HepG2 (cell line): ENCODE data around the gene H2AZ2. TPM values are rescaled to one million over a fixed set of nuclear protein-coding genes. Genes with fewer than 3 reads are reported as not detected.

Source experiments
- HIVEP1 ChIP-seq: sonication (generic); formaldehyde crosslinking; IDR thresholded peaks from 2 replicates; pipeline ENCODE4 v1.4.0; 2020; ENCODE audit warnings: mild to moderate bottlenecking, missing genetic modification reagents
- KLF11 ChIP-seq: IDR thresholded peaks from 2 replicates; pipeline ENCODE4 v1.6.1; 2016; ENCODE audit warnings: missing compliant biosample characterization
- NCOA1 ChIP-seq: sonication (generic); formaldehyde crosslinking; IDR thresholded peaks from 2 replicates; pipeline ENCODE4 v1.9.0; 2021; ENCODE audit warnings: missing genetic modification reagents
- NCOR1 ChIP-seq: fragments of 200-600 bp; sonication (generic); IDR thresholded peaks from 2 replicates; pipeline ENCODE4 v1.7.0; 2017; ENCODE audit warnings: antibody characterized with exemption, low read length, borderline replicate concordance
- PHF20 ChIP-seq: sonication (generic); formaldehyde crosslinking; IDR thresholded peaks from 2 replicates; pipeline ENCODE4 v1.5.0; 2020; ENCODE audit warnings: mild to moderate bottlenecking, missing genetic modification reagents
- RARG ChIP-seq: sonication (generic); formaldehyde crosslinking; IDR thresholded peaks from 2 replicates; pipeline ENCODE4 v1.4.0; 2020; ENCODE audit warnings: low read depth, mild to moderate bottlenecking, missing genetic modification reagents
- SAP130 ChIP-seq: IDR thresholded peaks from 2 replicates; pipeline ENCODE4 v1.6.1; 2016; ENCODE audit warnings: low read depth
- ZFP36 ChIP-seq: fragments of 150-350 bp; IDR thresholded peaks from 2 replicates; pipeline ENCODE4 v1.6.1; 2018; ENCODE audit warnings: borderline replicate concordance, low read length, low read depth; ENCODE audit not compliant: partially characterized antibody
- ZNF138 ChIP-seq: sonication (generic); formaldehyde crosslinking; IDR thresholded peaks from 2 replicates; pipeline ENCODE4 v1.5.0; 2020; ENCODE audit warnings: mild to moderate bottlenecking, low read depth, missing genetic modification reagents
- ZNF335 ChIP-seq: sonication (generic); formaldehyde crosslinking; IDR thresholded peaks from 2 replicates; pipeline ENCODE4 v1.4.0; 2020; ENCODE audit warnings: missing genetic modification reagents
- ZNF589 ChIP-seq: sonication (generic); formaldehyde crosslinking; conservative IDR thresholded peaks from 2 replicates; pipeline ENCODE4 v1.8.0; 2022; ENCODE audit warnings: mild to moderate bottlenecking, moderate library complexity, missing genetic modification reagents
- ZNF672 ChIP-seq: sonication (generic); formaldehyde crosslinking; IDR thresholded peaks from 2 replicates; pipeline ENCODE4 v1.8.1; 2022; ENCODE audit warnings: missing genetic modification reagents
- ZNF7 ChIP-seq: IDR thresholded peaks from 2 replicates; pipeline ENCODE4 v1.6.1; 2016; ENCODE audit warnings: missing biosample characterization, missing genetic modification reagents
- ZNF772 ChIP-seq: sonication (generic); formaldehyde crosslinking; IDR thresholded peaks from 2 replicates; pipeline ENCODE4 v1.5.0; 2020; ENCODE audit warnings: mild to moderate bottlenecking, missing genetic modification reagents
- ZNF776 ChIP-seq: sonication (generic); formaldehyde crosslinking; IDR thresholded peaks from 2 replicates; pipeline ENCODE4 v1.4.0; 2020; ENCODE audit warnings: mild to moderate bottlenecking, missing genetic modification reagents
- ZSCAN9 ChIP-seq: IDR thresholded peaks from 2 replicates; pipeline ENCODE4 v1.6.1; 2016; ENCODE audit warnings: borderline replicate concordance
- polyA plus RNA-seq, 8 experiments: library from polyadenylated mRNA; depleted of rRNA in 3 of 8; stranded (reverse) in 7 of 8; unstranded in 1 of 8; fragments of >200 nt; fragmentation: Illumina TruSeq in 4 of 8; extraction: Trizol in 4 of 8; gene quantifications; 2 replicates each; pipeline versions ENCODE4 v1.2.1 to v1.2.3, GENCODE V29; 2011 to 2016; ENCODE audit warnings: low read depth in 4 of 8, missing spikeins in 1 of 8, mixed read lengths in 1 of 8; ENCODE audit not compliant: insufficient read depth in 1 of 8
- total RNA-seq, 5 experiments: library from RNA; depleted of rRNA; stranded (reverse); fragments of >200 nt; fragmentation: Illumina TruSeq; extraction: Trizol; gene quantifications; 2 replicates each; pipeline ENCODE4 v1.2.3, GENCODE V29; 2016; ENCODE audit warnings: low read depth in 1 of 5
- TF ChIP-seq, protein P1 (sequence below): sonication (generic); formaldehyde crosslinking; IDR thresholded peaks from 2 replicates; pipeline ENCODE4 v1.4.0; 2020; ENCODE audit warnings: mild to moderate bottlenecking, missing genetic modification reagents
- TF ChIP-seq, protein P2 (sequence below): sonication (generic); formaldehyde crosslinking; conservative IDR thresholded peaks from 2 replicates; pipeline ENCODE4 v1.4.0; 2020; ENCODE audit warnings: mild to moderate bottlenecking, missing genetic modification reagents, moderate library complexity
- TF ChIP-seq, protein P3 (sequence below): sonication (generic); formaldehyde crosslinking; IDR thresholded peaks from 2 replicates; pipeline ENCODE4 v1.8.1; 2023; ENCODE audit warnings: mild to moderate bottlenecking, inconsistent platforms, moderate library complexity, missing genetic modification reagents, borderline replicate concordance
- TF ChIP-seq, protein P4 (sequence below): IDR thresholded peaks from 2 replicates; pipeline ENCODE4 v1.6.1; 2016; ENCODE audit warnings: mild to moderate bottlenecking

Gene H2AZ2
- total and polyA plus RNA-seq, 2 of the 13 experiments (the other 11 are each of a cell fraction or from before 2014, with no cell fraction given), result 121 to 223 TPM

DNA sequence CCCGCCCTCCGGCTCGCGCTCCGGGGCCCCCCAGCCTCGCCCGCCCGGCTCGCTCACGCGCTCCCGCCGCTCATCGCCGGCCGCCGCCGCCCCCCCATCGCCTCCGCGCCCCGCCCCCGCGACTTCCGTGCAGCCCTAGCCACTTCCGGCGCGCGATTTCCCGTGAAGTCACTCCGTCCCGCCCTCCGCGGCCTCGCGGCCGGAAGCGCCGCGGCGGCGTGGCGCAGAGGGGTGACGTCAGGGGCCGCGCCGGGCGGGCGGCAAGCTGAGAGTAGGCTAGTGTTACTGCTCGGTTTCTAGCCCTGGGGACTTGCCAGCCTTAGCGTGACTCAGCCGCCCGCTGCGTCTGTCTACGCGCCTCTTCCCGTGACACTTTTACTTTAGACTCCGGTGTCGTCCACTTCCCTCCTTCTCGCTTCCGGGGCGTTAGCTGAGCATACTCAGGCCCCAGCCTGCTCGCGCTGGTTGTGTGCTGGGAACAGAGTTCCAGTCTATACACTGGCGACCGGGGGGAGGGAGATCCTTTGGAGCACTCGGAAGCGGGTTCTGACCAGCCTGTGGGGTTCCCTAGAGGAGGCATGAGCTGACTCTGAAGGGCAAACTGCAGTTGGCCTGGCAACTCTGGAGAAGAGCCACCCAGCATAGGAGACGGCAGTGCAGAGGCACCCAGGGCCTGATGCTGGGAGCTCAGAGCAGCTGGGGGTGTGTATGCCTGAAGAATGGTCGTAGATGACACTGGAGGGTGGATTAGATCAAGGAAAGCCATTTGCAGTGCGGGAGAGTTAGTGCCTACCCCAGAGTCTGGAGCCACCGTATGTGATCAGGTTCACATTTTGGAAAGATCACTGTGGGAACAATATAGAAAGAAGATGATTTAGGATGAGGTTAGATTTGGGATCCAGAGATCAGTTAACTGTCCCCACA, 37.8 kb upstream of the H2AZ2 start, which contains the start of gene PURB (continued):
- TF ChIP-seq ZNF672 (CRISPR knock-in tag) (no peak), ZNF335 (CRISPR knock-in tag) (no peak), ZNF138 (CRISPR knock-in tag) (peak; percentile 66; the same call in 1 of the 2 replicates), NCOA1 (CRISPR knock-in tag) (0 out of 2 replicates have a peak, but pooled peaks have one; percentile 19), ZNF772 (no peak), PHF20 (peak; percentile 97), SAP130 (CRISPR knock-in tag) (peak; percentile 85), HIVEP1 (CRISPR knock-in tag) (0 out of 2 replicates have a peak, but pooled peaks have one; percentile 51), KLF11 (CRISPR knock-in tag) (0 out of 2 replicates have a peak, but pooled peaks have one; percentile 48), RARG (CRISPR knock-in tag) (0 out of 2 replicates have a peak, but pooled peaks have one; percentile 37), ZSCAN9 (CRISPR knock-in tag) (peak; percentile 66; the same call in 1 of the 2 replicates), NCOR1 (no peak), ZFP36 (no peak), ZNF776 (CRISPR knock-in tag) (no peak), ZNF589 (peak; percentile 28; the same call in 1 of the 2 replicates), ZNF7 (CRISPR knock-in tag) (no peak)
- TF ChIP-seq, protein P1, sequence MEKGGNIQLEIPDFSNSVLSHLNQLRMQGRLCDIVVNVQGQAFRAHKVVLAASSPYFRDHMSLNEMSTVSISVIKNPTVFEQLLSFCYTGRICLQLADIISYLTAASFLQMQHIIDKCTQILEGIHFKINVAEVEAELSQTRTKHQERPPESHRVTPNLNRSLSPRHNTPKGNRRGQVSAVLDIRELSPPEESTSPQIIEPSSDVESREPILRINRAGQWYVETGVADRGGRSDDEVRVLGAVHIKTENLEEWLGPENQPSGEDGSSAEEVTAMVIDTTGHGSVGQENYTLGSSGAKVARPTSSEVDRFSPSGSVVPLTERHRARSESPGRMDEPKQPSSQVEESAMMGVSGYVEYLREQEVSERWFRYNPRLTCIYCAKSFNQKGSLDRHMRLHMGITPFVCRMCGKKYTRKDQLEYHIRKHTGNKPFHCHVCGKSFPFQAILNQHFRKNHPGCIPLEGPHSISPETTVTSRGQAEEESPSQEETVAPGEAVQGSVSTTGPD (CRISPR knock-in tag), result no peak
- TF ChIP-seq, protein P2, sequence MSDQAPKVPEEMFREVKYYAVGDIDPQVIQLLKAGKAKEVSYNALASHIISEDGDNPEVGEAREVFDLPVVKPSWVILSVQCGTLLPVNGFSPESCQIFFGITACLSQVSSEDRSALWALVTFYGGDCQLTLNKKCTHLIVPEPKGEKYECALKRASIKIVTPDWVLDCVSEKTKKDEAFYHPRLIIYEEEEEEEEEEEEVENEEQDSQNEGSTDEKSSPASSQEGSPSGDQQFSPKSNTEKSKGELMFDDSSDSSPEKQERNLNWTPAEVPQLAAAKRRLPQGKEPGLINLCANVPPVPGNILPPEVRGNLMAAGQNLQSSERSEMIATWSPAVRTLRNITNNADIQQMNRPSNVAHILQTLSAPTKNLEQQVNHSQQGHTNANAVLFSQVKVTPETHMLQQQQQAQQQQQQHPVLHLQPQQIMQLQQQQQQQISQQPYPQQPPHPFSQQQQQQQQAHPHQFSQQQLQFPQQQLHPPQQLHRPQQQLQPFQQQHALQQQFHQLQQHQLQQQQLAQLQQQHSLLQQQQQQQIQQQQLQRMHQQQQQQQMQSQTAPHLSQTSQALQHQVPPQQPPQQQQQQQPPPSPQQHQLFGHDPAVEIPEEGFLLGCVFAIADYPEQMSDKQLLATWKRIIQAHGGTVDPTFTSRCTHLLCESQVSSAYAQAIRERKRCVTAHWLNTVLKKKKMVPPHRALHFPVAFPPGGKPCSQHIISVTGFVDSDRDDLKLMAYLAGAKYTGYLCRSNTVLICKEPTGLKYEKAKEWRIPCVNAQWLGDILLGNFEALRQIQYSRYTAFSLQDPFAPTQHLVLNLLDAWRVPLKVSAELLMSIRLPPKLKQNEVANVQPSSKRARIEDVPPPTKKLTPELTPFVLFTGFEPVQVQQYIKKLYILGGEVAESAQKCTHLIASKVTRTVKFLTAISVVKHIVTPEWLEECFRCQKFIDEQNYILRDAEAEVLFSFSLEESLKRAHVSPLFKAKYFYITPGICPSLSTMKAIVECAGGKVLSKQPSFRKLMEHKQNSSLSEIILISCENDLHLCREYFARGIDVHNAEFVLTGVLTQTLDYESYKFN (CRISPR knock-in tag), result peak; percentile 36; the same call in 1 of the 2 replicates
- TF ChIP-seq, protein P3, sequence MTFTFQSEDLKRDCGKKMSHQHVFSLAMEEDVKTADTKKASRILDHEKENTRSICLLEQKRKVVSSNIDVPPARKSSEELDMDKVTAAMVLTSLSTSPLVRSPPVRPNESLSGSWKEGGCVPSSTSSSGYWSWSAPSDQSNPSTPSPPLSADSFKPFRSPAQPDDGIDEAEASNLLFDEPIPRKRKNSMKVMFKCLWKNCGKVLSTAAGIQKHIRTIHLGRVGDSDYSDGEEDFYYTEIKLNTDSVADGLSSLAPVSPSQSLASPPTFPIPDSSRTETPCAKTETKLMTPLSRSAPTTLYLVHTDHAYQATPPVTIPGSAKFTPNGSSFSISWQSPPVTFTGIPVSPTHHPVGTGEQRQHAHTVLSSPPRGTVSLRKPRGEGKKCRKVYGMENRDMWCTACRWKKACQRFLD (CRISPR knock-in tag), result 0 out of 2 replicates have a peak, but pooled peaks have one; percentile 28
- TF ChIP-seq, protein P4, sequence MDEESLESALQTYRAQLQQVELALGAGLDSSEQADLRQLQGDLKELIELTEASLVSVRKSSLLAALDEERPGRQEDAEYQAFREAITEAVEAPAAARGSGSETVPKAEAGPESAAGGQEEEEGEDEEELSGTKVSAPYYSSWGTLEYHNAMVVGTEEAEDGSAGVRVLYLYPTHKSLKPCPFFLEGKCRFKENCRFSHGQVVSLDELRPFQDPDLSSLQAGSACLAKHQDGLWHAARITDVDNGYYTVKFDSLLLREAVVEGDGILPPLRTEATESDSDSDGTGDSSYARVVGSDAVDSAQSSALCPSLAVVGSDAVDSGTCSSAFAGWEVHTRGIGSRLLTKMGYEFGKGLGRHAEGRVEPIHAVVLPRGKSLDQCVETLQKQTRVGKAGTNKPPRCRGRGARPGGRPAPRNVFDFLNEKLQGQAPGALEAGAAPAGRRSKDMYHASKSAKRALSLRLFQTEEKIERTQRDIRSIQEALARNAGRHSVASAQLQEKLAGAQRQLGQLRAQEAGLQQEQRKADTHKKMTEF, result peak; percentile 83; the same call in 1 of the 2 replicates
